Activated CD8-positive, alpha-beta memory T cell treated with anti-CD3 and anti-CD28 coated beads, Interleukin-2, amount 50 U/mL, for 1 hour (primary cell): ENCODE results near the gene C17orf58.
A peak's percentile ranks its signal among the peaks of the same experiment; 100 is the strongest.
"Not testable (repeated sequence)": the region's sequence is repeated elsewhere in the genome, so short reads cannot be mapped to it uniquely, and the experiment has no call there.

ENCODE experiments used
- DNase-seq: peaks from one replicate; pipeline ENCODE4 v3.0.0-alpha.2; 2020; ENCODE audit errors: extremely low read depth

The C17orf58 gene

DNA sequence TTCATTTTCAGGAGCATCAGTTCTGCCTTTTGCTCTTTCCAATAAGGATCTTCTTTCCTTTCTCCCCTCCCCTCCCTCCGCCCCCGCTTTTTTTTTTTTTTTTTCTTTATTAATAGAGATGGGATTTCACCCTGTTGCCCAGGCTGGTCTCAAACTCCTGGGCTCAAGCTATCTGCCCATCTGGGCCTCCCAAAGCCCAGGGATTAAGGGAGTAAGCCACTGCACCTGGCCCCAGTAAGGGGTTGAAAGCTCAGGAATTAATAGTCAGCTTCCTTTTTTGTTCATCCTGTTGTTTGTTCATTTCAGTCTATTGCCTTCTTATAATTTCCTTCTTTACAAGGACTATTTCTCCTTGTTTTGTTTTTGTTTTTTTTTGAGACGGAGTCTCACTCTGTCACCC lies 7.9 kb upstream of the C17orf58 start:
- no peak for DNase-seq

DNA sequence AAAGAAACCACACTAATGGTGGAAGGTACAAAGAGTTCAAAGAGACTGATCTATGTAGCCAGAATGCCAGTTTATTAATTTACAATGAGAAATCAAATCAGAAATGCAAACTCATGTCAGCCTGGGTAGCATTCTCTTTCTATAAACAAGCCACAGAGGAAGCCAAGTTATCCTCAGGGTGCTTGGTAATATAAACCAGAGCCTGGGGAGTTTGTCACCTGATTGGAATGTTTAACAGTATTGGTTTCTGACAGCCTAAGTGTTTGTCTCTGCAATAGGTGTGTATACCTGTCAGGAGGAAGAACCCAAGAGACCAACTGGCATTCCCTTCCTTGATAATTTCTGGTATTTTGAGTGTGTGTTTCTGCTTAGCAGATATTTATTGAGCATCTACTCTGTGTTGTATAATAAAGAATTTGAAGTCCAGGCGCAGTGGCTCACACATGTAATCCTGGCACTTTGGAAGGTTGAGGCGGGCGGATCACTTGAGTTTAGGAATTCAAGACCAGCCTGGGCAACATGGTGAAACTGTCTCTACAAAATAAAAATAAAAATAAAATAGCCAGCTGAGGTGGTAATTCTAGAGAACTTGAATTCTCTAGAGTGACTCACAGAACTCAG lies 3.1 kb upstream of the C17orf58 start:
- no peak for DNase-seq

DNA sequence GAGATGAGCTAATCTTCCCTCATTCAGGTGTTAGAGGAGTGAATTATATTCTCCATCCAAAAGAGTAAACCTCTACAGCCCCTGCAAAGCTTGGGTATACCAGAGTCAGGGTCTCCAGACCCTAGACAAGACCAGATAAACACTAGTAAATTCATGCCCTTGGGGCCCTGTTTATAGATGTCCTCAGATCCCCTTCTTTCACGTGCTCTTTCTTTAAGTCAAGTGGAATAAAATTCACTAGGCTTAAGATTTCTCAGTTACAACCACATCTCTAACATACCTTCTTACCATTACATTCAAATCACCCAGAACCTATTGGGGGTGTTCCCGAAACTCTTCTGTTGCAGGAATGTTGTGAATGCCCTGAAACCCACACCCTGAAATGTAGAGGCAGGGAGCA lies 2.2 kb upstream of the C17orf58 start:
- no peak for DNase-seq

DNA sequence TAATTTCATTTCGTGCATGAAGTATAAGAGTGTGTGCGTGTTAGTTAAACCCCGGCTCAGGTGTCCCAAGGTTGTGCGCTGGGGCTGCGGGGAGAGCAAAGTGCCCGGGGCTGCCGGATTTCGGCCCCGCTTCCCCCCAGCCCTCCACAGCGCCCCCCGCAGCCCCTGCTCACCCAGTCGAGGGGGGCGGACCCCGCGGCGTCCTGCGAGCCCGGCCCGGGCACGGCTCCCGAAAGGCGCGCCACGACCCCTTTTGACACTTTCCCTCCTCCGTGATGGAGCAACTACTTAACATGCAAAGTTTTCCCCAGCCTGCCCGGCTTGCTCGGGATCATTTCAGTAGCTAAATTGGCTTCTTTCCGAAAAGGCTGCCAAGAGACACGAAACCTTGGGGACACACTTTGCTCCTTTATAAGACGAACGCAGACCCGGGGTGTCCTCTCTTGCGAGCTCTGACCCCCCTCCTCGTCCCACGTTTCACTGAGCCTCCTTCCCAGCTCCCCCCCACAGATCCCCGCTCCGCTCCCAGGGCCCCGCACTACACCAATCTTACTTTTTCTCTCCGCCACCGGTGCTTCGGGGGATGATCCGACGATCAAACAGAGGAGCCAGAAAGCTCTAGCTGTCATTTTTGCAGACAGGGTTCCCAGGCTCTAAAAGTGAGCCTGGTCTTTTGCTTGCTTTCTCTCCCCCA lies 552 bp downstream of the C17orf58 start:
- DNase-seq = no peak

DNA sequence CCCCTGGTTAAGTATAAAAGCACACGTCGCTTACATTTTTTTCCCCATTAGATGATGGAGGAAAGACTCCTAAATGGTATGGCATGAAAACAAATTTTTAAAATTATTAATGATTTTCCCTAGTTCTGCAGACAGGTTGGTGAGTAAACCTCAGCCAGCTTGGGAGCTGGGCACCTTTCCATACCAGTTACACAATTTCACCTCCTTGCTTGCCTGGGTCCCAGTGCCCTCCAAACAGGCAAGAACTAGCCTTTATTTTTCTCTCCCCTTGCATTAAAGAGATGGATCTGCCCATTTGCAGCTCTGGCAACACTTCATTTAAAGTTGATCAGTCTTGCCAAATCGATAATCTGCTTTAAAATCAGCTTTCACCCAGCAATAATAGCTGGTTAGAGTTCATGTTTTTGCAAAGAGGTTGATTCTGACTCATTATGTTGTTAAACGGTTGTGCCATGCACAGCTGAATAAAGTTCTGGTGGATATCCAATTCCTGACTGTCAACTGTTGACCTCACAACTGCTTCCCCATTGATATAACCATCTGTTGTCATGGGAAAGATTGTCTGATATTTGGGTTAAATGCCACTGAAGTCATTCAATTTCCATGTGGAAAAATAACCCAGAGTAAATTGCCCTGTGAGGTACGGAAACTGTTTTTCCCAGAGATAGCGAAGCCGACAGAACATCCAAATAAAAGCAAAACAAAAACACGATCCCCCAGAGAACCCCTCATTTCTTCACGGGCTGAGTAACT lies 1.3 kb downstream of the C17orf58 start:
- DNase-seq = no peak

DNA sequence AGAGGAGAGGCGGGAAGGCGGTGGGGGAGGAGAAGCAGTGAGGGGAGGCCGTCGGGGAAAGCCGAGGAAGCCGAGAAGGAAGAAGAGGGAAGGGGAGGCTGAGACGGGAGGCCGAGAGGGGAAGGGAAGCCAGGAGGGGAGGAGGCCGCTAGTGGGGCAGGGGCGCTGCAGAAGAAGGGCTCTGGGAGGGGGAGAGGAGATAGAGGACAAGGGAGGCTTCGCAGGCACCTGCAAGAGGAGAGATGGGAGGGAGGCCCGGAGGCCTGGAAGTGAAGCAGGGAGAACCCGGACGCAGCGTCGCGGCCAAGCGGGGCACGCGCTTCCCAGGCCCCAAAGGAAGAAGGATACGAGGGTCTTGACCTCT lies 2.3 kb downstream of the C17orf58 start:
- DNase-seq = no peak

DNA sequence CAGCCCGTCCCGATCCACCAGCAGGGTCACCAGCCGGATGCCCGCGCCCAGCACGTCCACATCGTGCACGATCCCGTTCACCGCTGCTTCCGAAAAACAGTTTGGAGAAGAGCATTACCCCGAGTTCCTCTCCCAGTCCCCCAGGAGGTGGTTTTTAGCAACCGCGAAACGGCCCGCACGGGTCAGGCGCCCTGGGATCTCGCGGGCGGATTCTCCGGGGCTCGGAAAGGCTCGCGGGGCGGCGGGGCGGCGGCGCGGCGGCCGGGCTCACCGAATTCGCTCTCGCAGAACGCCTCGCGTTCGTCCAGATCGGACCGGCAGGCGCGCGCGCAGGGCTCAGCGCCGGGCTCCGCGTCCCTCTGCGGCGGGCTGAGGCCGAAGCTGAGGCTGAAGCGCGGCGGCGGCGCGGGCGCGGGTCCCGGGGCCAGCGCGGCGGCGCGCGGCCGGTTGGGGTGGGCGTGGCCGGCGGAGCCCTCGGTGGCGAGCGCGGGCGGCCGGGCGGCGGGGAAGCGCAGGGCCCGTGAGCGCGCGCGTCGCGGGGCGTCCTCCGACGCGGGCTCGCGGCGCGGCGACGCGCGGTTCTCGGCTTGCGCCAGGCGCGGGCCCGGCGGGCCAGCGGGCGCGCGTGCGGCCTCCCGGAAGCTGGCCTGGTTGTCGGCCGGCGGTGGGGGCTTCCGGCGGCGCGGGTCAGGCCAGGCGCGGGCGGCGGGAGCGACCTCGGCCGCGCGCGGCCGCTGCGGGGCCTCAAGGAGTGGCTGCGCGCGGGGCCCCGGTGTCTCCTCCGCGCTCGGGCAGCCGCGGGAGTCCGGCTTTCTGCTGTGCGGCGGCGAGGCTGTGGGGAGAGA lies 2.9 kb downstream of the C17orf58 start:
- no peak for DNase-seq

DNA sequence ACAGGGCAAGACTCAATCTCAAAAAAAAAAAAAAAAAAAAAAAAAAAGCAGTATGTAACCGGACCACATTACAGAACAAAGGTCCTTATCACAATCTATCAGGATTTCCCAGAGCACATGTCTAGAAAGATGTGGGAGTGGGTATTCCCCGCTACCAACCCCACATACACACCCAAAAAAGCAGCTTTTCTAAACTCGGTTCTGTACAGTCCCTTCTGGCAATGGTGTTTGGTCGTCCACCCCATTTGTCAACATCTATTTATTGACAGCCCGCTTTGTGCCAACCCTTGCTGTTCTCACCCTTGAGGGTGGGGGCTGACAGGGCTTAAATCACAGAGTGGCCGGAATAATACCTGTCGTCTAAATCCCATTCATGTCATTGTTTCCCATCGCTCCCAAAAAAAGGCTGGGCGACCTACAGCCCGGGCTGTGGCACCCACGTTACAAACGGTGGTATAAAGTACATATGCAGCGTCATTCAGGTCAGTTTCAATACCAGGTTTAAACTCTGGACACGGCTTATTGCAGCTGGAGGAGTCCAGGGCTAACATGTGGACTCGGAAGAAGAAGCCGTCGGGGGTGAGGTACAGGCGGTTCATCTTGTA lies 3.6 kb downstream of the C17orf58 start:
- DNase-seq = no peak

DNA sequence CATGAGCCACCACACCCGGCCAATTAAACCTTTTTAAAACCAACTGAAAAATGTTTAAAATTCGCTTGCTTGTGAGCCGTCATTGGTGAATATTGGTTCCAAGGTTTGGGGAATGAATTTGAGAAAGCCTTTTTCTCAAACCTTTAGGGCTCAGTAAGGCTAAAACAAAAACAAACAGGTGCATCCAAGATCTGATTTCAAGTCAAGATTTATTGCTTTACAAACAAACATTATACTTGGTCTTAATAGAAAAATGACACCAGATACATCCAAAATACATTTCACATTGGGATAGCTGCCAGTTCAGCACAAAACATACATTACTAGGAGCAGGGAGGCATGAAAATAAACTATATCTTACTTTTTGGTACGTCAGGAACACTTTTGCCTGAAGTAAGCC lies 5.4 kb downstream of the C17orf58 start:
- no peak for DNase-seq

DNA sequence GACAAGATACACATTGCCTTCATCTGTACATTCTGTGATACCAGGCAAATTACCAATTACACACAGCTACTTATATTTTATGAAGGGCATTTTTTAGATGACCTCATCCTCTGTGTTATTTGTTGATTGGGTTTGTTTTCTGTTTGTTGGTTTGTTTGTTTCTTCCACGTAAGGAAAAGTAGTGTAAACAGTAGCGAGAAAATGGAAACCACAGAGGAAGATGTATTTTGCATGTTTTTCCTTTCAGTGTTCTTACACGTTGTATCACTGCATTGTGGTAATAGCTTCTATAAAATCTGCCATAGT lies 12.9 kb downstream of the C17orf58 start:
- DNase-seq = no peak

DNA sequence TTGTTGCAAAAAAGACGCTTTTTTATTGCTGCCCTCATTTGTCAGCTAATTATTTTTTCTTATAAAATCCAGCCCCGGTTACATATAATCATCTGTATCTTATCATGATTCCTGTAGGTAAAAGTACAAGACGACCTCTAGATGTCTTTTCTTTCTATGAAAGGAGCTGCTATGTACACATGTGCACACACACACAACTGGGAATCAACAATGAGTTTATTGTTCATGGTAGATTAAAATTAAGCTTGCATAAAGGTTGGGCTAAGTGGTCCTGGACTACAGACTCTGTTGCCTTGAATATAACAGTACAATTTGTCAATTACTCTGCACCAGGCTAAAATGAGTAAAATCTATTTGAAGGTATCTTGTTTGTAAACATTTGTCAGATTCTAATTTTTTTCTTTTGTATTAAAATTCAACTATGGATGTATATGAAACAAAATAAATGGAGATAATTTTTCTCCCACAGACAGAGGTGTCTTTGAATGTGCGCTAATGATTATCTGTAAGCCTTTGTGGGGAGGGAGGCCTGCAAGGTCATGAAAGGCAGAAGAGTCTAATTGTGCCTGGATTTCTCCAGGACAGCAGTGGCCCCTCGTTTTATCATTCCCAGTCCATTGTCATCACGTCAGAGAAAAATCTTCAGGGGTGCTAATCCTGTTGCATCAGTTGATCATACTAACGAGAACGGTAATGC lies 13.4 kb downstream of the C17orf58 start:
- no peak for DNase-seq

DNA sequence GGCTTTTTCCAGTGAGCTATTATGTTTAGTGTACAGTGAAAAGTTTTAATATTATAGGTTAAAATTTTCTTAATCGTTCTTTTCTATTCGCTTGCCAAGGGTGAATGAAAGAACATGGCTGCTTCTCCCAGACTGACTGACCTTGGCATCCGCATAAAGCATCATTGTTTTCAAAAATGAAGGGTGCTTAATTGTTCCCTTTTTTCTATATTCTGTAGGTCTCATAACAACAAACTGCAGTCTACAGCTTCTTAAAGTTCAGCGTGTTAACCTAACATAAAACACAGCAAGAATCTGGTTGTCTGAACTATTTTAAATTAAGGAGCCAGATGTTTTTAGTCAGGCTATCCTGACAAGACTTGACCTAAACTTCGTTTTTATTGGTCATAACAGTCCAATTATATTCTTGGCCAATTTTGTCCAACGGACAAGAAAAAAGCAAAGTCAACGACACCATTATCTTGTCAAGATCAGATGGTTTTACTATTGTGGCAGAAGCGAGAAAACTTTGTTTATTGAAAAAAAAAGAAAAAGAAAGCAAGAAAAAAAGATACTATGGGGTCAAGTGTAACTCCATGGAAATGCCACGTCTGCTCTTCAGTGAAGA lies 14.1 kb downstream of the C17orf58 start:
- DNase-seq = no peak

DNA sequence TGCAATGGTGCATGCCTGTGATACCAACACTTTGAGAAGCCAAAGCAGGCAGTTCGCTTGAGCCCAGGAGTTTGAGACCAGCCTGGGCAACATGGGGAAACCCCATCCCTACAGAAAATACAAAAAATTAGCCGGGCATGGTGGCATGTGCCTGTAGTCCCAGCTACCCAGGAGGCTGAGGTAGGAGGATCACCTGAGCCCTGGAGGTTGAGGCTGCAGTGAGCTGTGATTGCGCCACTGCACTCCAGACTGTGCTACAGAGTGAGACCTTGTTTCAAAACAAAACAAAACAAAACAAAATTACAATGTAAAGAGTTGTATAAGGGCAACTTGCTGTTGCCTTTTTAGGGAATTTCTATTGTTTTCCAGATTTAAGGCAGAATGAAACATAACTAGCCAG lies 15.4 kb downstream of the C17orf58 start:
- not testable (repeated sequence) for DNase-seq

DNA sequence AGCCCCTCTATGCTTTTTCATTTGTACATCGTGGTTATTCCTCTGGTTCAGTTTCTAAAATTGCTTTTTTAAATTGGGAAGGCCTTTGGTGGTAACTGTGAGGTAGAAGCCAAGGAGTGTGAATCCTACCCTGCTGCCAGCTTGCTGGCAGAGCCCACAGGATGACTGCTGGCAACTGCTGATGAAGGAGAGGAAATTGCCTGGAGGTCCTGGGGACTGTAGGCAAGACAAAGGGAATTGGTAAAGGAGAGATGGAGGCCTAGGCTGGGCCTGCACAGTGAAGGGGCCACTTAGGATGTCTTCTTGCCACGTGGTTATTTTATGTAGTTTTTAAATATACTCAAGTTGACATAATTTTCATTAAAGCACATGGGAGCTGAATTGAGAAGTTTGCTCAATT lies 15.8 kb downstream of the C17orf58 start:
- DNase-seq = no peak

DNA sequence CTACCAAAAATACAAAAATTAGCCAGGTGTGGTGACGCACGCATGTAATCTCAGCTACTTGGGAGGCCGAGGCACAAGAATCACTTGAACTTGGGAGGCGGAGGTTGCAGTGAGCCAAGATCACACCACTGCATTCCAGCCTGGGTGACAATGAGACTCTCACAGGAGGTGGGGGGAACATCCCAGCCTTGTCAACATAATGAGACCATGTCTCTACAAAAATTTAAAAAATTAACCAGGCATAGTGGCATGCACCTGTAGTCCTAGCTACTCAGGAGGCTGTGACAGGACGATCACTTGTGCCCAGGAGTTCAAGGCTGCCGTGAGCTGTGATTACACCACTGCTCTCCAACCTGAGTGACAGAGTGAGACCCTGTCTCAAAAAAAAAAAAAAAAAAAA lies 20.0 kb downstream of the C17orf58 start:
- not testable (repeated sequence) for DNase-seq

DNA sequence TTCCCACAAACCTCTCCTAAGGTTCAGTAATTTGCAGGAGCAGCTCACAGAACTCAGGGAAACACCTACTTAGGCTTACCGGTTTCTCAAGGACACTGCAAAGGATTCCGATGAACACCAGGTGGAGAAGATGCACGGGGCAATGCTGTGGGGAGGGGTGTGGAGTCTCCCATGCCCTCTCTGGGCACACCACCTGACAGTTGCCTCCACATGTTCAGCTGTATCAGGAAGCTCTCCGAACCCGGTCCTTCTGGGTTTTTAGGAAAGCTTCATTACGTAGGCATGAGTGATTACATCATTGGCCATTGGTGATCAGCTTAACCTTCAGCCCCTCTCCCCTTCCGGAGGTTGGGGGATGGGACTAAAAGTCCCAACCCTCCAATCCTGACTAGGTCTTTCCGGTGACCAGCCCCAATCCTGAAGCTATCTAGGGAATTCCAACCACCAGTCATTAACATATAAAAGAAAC lies 21.6 kb downstream of the C17orf58 start:
- DNase-seq = no peak

DNA sequence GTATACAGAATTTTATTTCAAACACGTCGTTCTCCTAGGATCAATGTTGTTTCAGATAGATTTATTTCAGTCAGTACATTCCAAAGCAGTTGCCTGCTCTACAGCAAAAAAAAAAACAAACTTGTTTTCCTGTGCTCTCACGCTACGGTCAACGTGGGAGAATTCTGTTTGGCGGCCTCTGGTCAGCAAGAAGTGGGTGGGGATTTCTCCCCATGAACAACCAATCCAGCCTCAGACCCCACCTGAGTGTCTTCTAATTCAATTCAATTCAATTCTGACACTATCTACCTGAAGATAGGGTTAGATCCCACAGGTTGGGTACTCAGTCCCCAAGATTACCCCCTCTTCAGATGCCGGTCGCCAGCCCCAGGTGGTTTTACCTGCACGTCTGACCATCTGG lies 22.1 kb downstream of the C17orf58 start:
- no peak for DNase-seq

DNA sequence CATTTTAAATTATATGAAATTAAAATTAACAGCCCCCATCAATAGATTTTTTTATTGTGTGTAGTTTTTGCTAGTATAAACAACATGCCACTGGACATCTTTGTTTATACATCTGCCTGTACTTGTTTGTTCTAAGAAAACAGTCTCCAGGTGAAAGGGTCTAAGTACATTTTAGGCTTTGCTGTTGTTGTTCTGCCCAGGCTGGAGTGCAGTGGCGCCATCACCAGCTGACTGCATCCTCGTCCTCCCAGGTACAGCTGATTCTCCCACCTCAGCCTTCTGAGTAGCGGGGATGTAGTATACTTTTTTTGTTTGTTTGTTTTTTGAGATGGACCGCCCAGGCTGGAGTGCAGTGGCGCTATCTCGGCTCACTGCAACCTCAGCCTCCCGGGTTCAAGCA lies 25.5 kb downstream of the C17orf58 start:
- DNase-seq = no peak

DNA sequence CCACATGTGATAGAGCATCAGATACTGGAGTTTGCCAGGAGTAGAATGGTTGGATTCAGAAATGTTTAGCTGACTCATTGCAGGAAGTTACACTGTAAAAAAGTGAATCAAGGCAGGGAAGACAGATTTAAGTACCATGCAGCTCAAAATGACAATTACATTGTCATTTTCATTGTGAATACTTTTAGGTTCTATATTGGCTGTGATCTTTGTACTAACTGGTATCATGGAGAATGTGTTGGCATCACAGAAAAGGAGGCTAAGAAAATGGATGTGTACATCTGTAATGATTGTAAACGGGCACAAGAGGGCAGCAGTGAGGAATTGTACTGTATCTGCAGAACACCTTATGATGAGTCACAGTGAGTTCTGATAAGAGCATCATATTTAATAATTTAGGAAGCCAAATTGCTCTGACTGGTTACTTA lies 33.1 kb downstream of the C17orf58 start:
- DNase-seq = peak; percentile 37

DNA sequence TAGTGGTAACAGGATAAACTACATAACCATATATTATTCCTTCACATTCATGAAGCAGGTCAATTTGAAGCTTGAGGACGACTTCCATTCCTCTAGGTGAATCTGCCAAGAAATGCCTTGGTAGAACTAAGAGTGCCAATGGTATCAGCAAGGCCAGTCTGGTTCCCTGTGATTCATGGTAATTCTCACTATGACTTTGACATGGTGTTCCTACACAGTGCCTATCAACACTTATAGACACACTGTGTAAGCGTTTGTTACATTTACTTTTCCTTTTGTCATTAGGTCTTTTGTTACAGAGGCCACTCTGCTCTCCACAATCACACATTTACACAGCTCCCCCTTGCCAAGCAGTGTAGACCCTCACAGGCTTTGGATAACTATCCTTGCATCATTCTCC lies 34.1 kb downstream of the C17orf58 start:
- DNase-seq = not testable (repeated sequence)

DNA sequence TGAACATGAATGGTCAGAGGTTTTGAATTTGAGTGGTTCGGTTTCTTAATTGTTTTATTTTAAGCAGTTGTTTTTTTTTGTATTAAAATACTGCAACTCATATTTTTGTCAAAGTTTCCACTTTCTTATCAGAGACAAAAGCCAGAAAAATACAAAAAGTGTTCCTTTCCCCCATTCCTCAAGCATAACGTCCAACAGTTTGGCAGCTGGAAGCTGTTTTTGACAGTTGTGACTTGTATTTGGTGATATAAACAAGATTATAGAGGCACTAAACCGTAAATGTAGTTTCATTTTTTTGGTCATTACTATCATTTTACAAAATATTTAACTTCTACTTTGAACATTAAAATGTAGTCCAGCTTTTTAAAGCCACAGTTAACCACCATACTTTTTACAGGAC lies 36.0 kb downstream of the C17orf58 start:
- DNase-seq = not testable (repeated sequence)
